Adrenal gland (tissue), 12 donors: ENCODE data around the gene SLC24A3. TPM values are rescaled to one million over a fixed set of nuclear protein-coding genes. Genes with fewer than 3 reads are reported as not detected.

Experiments
- DNase-seq, 7 donors: peaks; one replicate each; pipeline ENCODE4 v3.0.0-alpha.2; 2019 to 2020
- H3K27ac ChIP-seq, 5 donors: fragments of 200-600 bp; sonication (generic) in 4 of 5; 1 replicate in 3 of 5; 2 replicates in 2 of 5; pipeline versions ENCODE4 v1.5.1 to v1.8.0; 2016 to 2020; ENCODE audit warnings: mild to moderate bottlenecking in 1 of 5
- H3K27me3 ChIP-seq: fragments of 200-600 bp; 2 replicates; pipeline ENCODE4 v1.8.0; 2021
- H3K36me3 ChIP-seq, 2 donors: fragments of 200-600 bp; replicated peaks in 1 of 2; 1 replicate in 1 of 2; 2 replicates in 1 of 2; pipeline versions ENCODE4 v1.5.1 to v1.8.0; 2018 to 2022
- H3K4me1 ChIP-seq, 2 donors: fragments of 200-600 bp; replicated peaks in 1 of 2; 1 replicate in 1 of 2; 2 replicates in 1 of 2; pipeline versions ENCODE4 v1.5.1 to v1.8.0; 2018 to 2021
- H3K4me3 ChIP-seq, 4 donors: fragments of 200-600 bp; sonication (generic) in 3 of 4; one replicate each; pipeline ENCODE4 v1.5.1; 2016 to 2018
- H3K9me3 ChIP-seq, 3 donors: fragments of 200-600 bp; sonication (generic) in 1 of 3; replicated peaks in 1 of 3; 1 replicate in 2 of 3; 2 replicates in 1 of 3; pipeline versions ENCODE4 v1.5.1 to v1.8.0; 2016 to 2021
- POLR2A ChIP-seq, 2 donors: fragments of 450-650 bp; IDR thresholded peaks; one replicate each; pipeline ENCODE4 v1.6.1; 2017; ENCODE audit warnings: antibody characterized with exemption in 2 of 2, mild to moderate bottlenecking in 2 of 2, moderate library complexity in 1 of 2
- WGBS, 4 donors: extraction: QIAGEN DNeasy Blood & Tissue Kit in 2 of 4; methylation state at CpG; one replicate each; pipeline versions ENCODE4 v1.1.5 to v1.1.7; 2013 to 2017; 5-methylcytosine and 5-hydroxymethylcytosine counted together
- intact Hi-C, 2 donors: fragments of 100-400 bp; cut with DNase I; formaldehyde crosslinking; loops; one replicate each; pipeline versions ENCODE4 v1.14.1 to v1.15.0; 2022 to 2023
- polyA plus RNA-seq, 3 donors: library from polyadenylated mRNA; stranded (reverse); fragments of 200-250 nt in 2 of 3; fragments of 350-450 nt in 1 of 3; fragmentation: Illumina TruSeq in 1 of 3; extraction: RNeasy Lipid Tissue Mini Kit (QIAGEN cat#74804) in 1 of 3; gene quantifications; one replicate each; pipeline ENCODE4 v1.2.3, GENCODE V29; 2013 to 2014
- total RNA-seq, 9 donors: library from RNA; depleted of rRNA in 4 of 9; stranded (reverse); fragments of >200 nt in 4 of 9; fragments of 120-200 nt in 1 of 9; fragmentation: NEBNext Ultra II Directional in 1 of 9; extraction: Animal tissue kit (Norgen Biotek cat#: 25700) in 1 of 9; gene quantifications; one replicate each; pipeline versions ENCODE4 v1.1.0 to v1.2.4, GENCODE V29; 2013 to 2023
- TF ChIP-seq, protein P1 (sequence below), 6 experiments: fragments of 450-650 bp in 4 of 6; fragments of 200-600 bp in 2 of 6; sonication (generic) in 1 of 6; IDR thresholded peaks; 1 replicate in 5 of 6; 2 replicates in 1 of 6; pipeline versions ENCODE4 v1.5.1 to v1.8.0; 2016 to 2021; ENCODE audit warnings: antibody characterized with exemption in 6 of 6, mild to moderate bottlenecking in 2 of 6, moderate library complexity in 1 of 6
- donor health status: healthy with polysubstance abuse.
- donor health status: Bipolar disorder and iron deficiency.
- donor health status: DM: yes; HTN: yes; CAD: no.
- donor health status: DM: no; HTN: no; CAD: no.
- donor health status: DM: no; HTN: no; CAD: no.
- donor health status: DM: yes; HTN: yes; CAD: no.

SLC24A3 gene
- total and polyA plus RNA-seq, 12 donors = 0.89 to 44.4 (median 2.7) TPM

DNA sequence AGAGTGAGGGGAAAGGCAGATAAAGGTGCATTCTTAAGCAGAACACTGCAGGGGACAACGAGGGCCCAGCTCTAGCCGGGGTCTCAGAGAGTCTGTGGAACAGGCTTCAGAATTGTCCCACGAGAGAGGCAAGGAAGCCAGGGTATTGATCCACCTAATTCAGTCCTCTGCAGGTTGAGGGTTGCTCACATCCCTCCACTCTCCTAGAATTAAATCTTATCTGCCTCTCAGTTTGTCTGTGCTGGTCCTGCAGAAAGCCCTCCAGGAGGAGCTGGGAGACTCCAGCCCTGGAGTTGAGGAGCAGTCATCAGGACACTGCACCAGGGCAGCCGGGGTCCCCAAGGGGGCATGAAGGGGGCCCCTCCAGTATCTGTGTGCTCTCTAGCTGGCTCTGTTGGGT lies 39.1 kb downstream of the SLC24A3 start:
- 82 to 93% (median 89%) methylated on average over 3 to 4 of the region's 4 CpGs for WGBS, 4 donors
- no peaks in the 10 kb centered on the region for H3K4me1 ChIP-seq
- no peak for DNase-seq
- no peak overlapping the region for H3K4me3 ChIP-seq
- H3K27ac ChIP-seq = no peak overlapping the region
- H3K27me3 ChIP-seq = no peaks in the 10 kb centered on the region
- intact Hi-C loops = no loop called here
- TF ChIP-seq, protein P1, sequence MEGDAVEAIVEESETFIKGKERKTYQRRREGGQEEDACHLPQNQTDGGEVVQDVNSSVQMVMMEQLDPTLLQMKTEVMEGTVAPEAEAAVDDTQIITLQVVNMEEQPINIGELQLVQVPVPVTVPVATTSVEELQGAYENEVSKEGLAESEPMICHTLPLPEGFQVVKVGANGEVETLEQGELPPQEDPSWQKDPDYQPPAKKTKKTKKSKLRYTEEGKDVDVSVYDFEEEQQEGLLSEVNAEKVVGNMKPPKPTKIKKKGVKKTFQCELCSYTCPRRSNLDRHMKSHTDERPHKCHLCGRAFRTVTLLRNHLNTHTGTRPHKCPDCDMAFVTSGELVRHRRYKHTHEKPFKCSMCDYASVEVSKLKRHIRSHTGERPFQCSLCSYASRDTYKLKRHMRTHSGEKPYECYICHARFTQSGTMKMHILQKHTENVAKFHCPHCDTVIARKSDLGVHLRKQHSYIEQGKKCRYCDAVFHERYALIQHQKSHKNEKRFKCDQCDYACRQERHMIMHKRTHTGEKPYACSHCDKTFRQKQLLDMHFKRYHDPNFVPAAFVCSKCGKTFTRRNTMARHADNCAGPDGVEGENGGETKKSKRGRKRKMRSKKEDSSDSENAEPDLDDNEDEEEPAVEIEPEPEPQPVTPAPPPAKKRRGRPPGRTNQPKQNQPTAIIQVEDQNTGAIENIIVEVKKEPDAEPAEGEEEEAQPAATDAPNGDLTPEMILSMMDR (IDR thresholded peaks at IDR 0.05) = no peak
- TF ChIP-seq POLR2A (IDR thresholded peaks at IDR 0.05) = no peak
- no peaks in the 10 kb centered on the region for H3K36me3 ChIP-seq
- no peaks in the 10 kb centered on the region for H3K9me3 ChIP-seq

DNA sequence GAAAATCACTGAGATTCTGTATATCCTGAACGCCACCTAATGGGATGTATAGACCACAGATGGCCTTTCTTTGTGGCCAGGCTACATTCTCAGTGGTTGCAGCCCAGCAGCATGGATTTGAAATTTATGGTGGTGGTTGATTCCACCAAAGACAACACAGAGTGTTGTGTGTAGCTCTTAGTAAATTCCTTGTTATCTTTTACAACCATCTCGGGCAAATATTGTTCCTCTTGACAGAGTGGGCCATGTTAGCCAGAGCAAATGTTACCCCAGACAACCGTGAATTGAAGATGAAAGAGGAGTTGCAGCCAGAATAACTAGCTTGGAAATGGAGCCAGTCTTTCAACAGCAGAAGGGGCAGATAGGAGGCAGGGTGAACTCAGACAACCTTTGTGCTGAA lies 39.5 kb downstream of the SLC24A3 start:
- intact Hi-C loops = no loop called here
- H3K9me3 ChIP-seq = no peaks in the 10 kb centered on the region
- no peaks in the 10 kb centered on the region for H3K27me3 ChIP-seq
- H3K36me3 ChIP-seq = no peaks in the 10 kb centered on the region
- no peak for TF ChIP-seq POLR2A (IDR thresholded peaks at IDR 0.05)
- TF ChIP-seq, protein P1 (IDR thresholded peaks at IDR 0.05) = no peak
- H3K27ac ChIP-seq = peak overlapping the region in 1 of 5 donors; percentile 27
- no peak for DNase-seq
- no peaks in the 10 kb centered on the region for H3K4me1 ChIP-seq
- WGBS, 4 donors = 55 to 79% (median 73%) methylated on average over 3 of the region's 3 CpGs
- no peak overlapping the region for H3K4me3 ChIP-seq

DNA sequence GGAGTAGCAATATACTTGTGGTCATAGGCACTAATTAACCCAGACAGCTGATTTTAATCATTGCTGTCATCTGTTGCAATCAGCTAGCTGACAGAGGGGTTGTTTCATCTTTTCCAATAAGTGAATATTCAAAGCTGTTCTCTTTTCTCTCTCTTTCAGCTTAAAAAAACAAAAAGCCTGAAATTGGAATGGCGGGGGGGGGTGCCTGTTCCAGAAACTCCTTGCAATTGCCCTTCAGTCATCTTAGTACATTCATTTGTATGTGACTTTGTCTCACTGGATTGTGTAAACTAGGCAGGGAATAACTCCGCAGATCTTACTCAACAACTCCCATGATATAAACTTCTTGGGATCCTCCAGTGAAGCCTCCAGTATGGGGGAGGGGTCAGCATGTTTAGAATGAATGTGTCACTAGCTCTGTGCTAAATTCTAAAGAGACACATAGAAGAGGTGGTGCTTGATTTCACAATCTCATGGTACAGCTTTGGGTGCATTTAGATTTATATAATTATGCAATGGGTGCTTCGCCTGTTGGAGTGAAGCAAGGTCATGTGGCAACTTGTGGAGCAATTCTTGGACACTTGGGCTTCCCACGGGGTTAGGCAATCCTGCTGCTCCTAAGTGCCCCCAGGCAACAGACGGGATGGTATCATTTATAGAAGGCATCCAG lies 40.1 kb downstream of the SLC24A3 start:
- Histone ChIP-seq H3K4me1 (no peaks in the 10 kb centered on the region), H3K27ac (peak overlapping the region in 1 of 5 donors; percentile 27), H3K4me3 (no peak overlapping the region), H3K9me3 (no peaks in the 10 kb centered on the region), H3K36me3 (no peaks in the 10 kb centered on the region), H3K27me3 (no peaks in the 10 kb centered on the region)
- intact Hi-C loops = no loop called here
- TF ChIP-seq, protein P1 (IDR thresholded peaks at IDR 0.05) = no peak
- peak in 2 of 7 donors; percentile 34 to 40 for DNase-seq
- WGBS, 4 donors = 50 to 64% (median 55%) methylated on average over 4 to 5 of the region's 5 CpGs

DNA sequence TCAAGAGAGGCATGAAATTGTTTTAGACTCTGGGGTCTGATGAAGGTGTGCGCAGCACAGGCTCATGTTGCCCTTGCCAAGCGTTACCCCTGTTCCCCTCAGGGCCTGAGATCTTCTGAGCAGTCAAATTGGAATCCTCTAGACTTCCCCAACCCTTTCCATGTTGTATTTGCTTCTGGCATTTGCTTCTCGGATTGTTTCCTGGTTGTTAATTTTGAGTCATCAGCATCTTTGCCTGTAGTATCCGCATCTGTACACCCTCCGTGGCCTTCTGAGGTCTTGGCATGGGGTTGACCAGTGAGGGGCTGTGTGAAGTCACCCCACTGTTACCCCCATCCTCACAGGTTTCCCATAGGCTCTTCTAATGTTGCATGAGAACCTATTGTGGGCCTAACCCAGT lies 40.9 kb downstream of the SLC24A3 start:
- 86 to 90% (median 86%) methylated on average over 5 of the region's 5 CpGs for WGBS, 4 donors

More for the DNA sequence above, 40.9 kb downstream of the SLC24A3 start:
- Histone ChIP-seq H3K4me3 (no peak overlapping the region), H3K27me3 (no peaks in the 10 kb centered on the region), H3K36me3 (no peaks in the 10 kb centered on the region), H3K27ac (peak overlapping the region in 1 of 5 donors; percentile 11), H3K9me3 (no peaks in the 10 kb centered on the region), H3K4me1 (no peaks in the 10 kb centered on the region)
- TF ChIP-seq, protein P1 (IDR thresholded peaks at IDR 0.05) = no peak
- no peak for TF ChIP-seq POLR2A (IDR thresholded peaks at IDR 0.05)
- DNase-seq = no peak
- intact Hi-C loops = no loop called here
